ENCODE measurements around the gene IQGAP1.

IQGAP1 gene

DNA sequence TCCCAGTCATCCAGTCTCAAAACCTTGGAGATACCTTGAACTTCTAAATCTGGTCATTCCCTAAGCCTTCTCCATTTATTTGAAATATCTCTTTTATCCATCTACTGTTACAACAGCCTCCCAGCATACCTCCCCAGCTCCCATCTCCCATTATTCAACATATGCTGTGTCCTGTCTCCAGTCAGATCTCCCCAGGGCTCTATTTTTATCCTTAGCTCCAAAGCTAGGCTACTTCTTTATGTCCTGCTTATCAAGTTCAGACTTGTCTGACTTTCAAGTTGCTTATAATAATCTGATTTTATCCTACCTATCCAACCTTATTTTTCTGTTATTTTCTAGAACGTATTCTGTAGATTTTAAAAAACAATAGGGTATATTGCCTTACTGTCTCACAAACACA is 44.2 kb downstream of the IQGAP1 start:
- H3K36me3 ChIP-seq (ENCODE audit: control insufficient read depth, insufficient read depth, low read length) = no peaks in the 10 kb centered on the region
- H3K27ac ChIP-seq (ENCODE audit: insufficient read depth, low read depth, low read length, poor library complexity, severe bottlenecking) = no peak overlapping the region
- 100% methylated on average over 1 of the region's 1 CpG; no CpG with 5 or more reads in 1 of the 2 experiments for WGBS, 2 experiments
- no peaks in the 10 kb centered on the region for H3K27me3 ChIP-seq (ENCODE audit: control insufficient read depth, insufficient read depth, low read length, poor library complexity, severe bottlenecking)
- no peaks in the 10 kb centered on the region for H3K9me3 ChIP-seq (ENCODE audit: control insufficient read depth, low read length)
- H3K4me1 ChIP-seq (ENCODE audit: control insufficient read depth, insufficient read depth, low read length) = no peaks in the 10 kb centered on the region
- H3K4me3 ChIP-seq (ENCODE audit: insufficient read depth, low read depth, low read length) = no peak overlapping the region

DNA sequence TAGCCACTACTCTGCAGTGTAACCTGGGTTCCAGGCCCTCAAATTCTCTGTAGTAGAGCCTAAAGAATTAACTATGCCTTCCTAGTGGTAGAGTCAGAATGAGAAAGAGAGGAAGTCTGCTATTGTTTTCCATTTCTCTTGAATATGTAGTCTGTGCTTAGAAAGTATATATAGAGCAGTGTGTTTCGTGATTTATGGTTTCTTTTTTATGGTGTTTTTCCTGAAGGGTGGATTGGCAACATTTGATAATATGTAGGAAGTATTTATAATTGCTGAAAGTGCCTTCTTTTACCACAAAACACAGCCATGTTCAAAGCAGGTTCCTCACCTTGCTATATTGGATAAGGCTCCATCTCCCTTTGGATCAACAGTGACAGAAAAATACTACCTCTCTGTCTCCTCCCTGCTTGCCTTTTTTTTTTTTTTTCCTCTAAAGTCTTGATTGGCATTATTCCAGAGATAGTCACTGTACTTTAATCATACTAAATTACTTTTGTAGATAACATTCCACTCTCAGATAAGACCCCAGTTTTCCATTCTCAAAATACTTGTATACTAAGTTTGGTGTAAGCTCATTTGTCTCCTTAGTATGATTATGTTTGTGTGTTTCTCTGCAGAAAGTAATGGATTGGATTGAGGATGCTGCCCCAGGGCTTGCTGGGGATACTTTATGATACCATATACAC is 47.8 kb downstream of the IQGAP1 start:
- H3K27ac ChIP-seq (ENCODE audit: insufficient read depth, low read depth, low read length, poor library complexity, severe bottlenecking) = no peak overlapping the region
- H3K4me3 ChIP-seq (ENCODE audit: insufficient read depth, low read depth, low read length) = no peak overlapping the region
- WGBS, 2 experiments = 94 to 100% methylated on average over 1 of the region's 1 CpG
- H3K4me1 ChIP-seq (ENCODE audit: control insufficient read depth, insufficient read depth, low read length) = no peaks in the 10 kb centered on the region
- no peaks in the 10 kb centered on the region for H3K9me3 ChIP-seq (ENCODE audit: control insufficient read depth, low read length)
- H3K36me3 ChIP-seq (ENCODE audit: control insufficient read depth, insufficient read depth, low read length) = no peaks in the 10 kb centered on the region
- no peaks in the 10 kb centered on the region for H3K27me3 ChIP-seq (ENCODE audit: control insufficient read depth, insufficient read depth, low read length, poor library complexity, severe bottlenecking)

DNA sequence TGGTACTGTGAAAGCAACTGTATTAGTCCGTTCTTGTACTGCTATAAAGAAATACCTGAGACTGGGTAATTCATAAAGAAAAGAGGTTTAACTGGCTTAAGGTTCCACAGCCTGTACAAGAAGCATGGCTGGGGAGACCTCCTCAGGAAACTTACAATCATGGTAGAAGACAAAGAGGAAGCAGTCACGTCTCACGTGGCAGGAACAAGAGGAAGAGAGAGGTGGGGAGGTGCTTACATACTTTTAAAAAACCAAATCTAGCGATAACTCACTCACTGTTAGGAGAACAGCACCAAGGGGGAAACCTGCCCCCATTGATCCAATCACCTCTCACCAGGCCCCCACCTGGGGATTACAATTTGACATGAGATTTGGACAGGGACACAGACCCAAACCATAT is 48.9 kb downstream of the IQGAP1 start:
- H3K27me3 ChIP-seq (ENCODE audit: control insufficient read depth, insufficient read depth, low read length, poor library complexity, severe bottlenecking) = no peaks in the 10 kb centered on the region
- WGBS, 2 experiments = 83 to 91% methylated on average over 4 of the region's 4 CpGs
- H3K4me1 ChIP-seq (ENCODE audit: control insufficient read depth, insufficient read depth, low read length) = no peaks in the 10 kb centered on the region
- H3K4me3 ChIP-seq (ENCODE audit: insufficient read depth, low read depth, low read length) = no peak overlapping the region
- H3K36me3 ChIP-seq (ENCODE audit: control insufficient read depth, insufficient read depth, low read length) = no peaks in the 10 kb centered on the region
- no peak overlapping the region for H3K27ac ChIP-seq (ENCODE audit: insufficient read depth, low read depth, low read length, poor library complexity, severe bottlenecking)
- H3K9me3 ChIP-seq (ENCODE audit: control insufficient read depth, low read length) = no peaks in the 10 kb centered on the region

DNA sequence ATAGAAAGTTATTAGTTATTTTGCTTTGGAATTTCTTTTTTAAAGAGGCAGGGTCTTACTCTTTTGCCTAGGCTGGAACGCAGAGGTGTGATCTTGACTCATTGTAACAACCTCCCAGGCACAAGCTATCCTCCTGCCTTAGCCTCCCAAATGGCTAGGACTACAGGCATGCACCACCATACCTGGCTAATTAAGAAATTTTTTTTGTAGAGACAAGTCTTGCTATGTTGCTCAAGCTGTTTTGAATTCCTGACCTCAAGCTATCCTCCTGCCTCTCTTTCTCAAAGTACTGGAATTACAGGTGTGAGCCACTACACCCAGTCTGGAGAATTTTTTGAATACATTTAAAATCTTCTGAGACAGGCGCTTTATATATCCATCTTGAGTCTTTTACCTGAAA is 49.5 kb downstream of the IQGAP1 start:
- Histone ChIP-seq H3K27ac (ENCODE audit: insufficient read depth, low read depth, low read length, poor library complexity, severe bottlenecking) (no peak overlapping the region), H3K36me3 (ENCODE audit: control insufficient read depth, insufficient read depth, low read length) (no peaks in the 10 kb centered on the region), H3K9me3 (ENCODE audit: control insufficient read depth, low read length) (no peaks in the 10 kb centered on the region), H3K4me3 (ENCODE audit: insufficient read depth, low read depth, low read length) (no peak overlapping the region), H3K4me1 (ENCODE audit: control insufficient read depth, insufficient read depth, low read length) (no peaks in the 10 kb centered on the region), H3K27me3 (ENCODE audit: control insufficient read depth, insufficient read depth, low read length, poor library complexity, severe bottlenecking) (no peaks in the 10 kb centered on the region)
- WGBS, 2 experiments = 100% methylated on average over 2 of the region's 2 CpGs

DNA sequence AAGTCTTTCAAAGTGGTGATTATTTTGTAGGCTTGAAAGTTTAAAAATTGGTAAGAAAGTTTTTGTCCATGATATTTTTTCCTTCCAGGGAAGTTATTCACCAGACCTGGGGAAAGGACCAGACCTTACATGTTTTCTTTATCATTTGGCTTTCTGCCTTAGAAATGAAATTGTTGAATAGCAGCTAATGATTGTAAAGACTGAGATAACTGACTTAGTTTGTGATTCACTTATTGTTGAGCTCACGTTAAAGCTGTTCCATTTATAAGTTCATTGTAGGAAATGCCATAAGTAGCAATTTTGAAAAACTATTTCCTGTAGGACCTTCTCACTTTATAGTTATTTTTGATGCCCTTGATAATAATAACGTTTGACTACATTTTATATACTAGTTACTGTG is 51.9 kb downstream of the IQGAP1 start:
- 93 to 100% methylated on average over 1 of the region's 2 CpGs for WGBS, 2 experiments
- Histone ChIP-seq H3K4me1 (ENCODE audit: control insufficient read depth, insufficient read depth, low read length) (no peaks in the 10 kb centered on the region), H3K27ac (ENCODE audit: insufficient read depth, low read depth, low read length, poor library complexity, severe bottlenecking) (no peak overlapping the region), H3K27me3 (ENCODE audit: control insufficient read depth, insufficient read depth, low read length, poor library complexity, severe bottlenecking) (no peaks in the 10 kb centered on the region), H3K4me3 (ENCODE audit: insufficient read depth, low read depth, low read length) (no peak overlapping the region), H3K9me3 (ENCODE audit: control insufficient read depth, low read length) (no peaks in the 10 kb centered on the region), H3K36me3 (ENCODE audit: control insufficient read depth, insufficient read depth, low read length) (no peaks in the 10 kb centered on the region)

DNA sequence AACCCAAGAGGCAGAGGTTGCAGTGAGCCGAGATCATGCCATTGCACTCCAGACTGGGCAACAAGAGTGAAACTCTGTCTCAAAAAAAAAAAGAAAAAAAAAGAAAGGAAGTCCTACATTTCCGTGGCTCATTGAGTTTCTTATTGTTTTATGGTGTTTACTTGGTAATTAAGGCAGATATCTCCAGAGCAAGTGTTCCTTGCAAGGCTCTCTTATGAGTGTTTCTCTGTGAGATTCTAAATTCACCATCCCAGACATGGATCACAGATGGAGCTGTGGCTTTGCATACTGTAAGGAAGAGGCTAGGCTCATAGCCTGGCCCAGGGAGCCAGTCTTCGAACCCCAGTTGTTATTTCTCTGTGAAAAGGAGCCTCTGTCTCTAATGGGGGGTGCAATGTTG is 53.0 kb downstream of the IQGAP1 start:
- H3K9me3 ChIP-seq (ENCODE audit: control insufficient read depth, low read length) = no peaks in the 10 kb centered on the region
- H3K27ac ChIP-seq (ENCODE audit: insufficient read depth, low read depth, low read length, poor library complexity, severe bottlenecking) = no peak overlapping the region
- no peak overlapping the region for H3K4me3 ChIP-seq (ENCODE audit: insufficient read depth, low read depth, low read length)
- no peaks in the 10 kb centered on the region for H3K4me1 ChIP-seq (ENCODE audit: control insufficient read depth, insufficient read depth, low read length)
- WGBS, 2 experiments = 93 to 94% methylated on average over 3 of the region's 3 CpGs
- no peaks in the 10 kb centered on the region for H3K36me3 ChIP-seq (ENCODE audit: control insufficient read depth, insufficient read depth, low read length)
- no peaks in the 10 kb centered on the region for H3K27me3 ChIP-seq (ENCODE audit: control insufficient read depth, insufficient read depth, low read length, poor library complexity, severe bottlenecking)

DNA sequence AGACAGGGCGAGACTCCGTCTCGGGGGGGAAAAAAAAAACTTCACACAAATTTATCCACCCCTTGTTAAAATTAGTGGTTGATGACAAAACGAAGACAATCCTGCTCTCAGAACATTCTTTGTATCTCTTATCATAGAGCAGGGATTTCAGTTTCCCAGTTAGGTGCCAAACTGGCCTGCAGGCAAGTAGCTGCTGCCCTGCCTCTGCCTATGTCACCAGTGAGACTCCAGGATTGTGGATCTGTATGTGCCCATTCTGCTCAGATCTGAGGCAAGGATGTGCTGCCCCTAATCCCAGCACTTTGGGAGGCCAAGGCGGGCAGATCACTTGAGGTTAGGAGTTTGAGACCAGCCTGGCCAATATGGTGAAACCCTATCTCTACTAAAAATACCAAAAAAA is 54.4 kb downstream of the IQGAP1 start:
- Histone ChIP-seq H3K4me1 (ENCODE audit: control insufficient read depth, insufficient read depth, low read length) (no peaks in the 10 kb centered on the region), H3K9me3 (ENCODE audit: control insufficient read depth, low read length) (no peaks in the 10 kb centered on the region), H3K4me3 (ENCODE audit: insufficient read depth, low read depth, low read length) (no peak overlapping the region), H3K36me3 (ENCODE audit: control insufficient read depth, insufficient read depth, low read length) (no peaks in the 10 kb centered on the region), H3K27ac (ENCODE audit: insufficient read depth, low read depth, low read length, poor library complexity, severe bottlenecking) (no peak overlapping the region), H3K27me3 (ENCODE audit: control insufficient read depth, insufficient read depth, low read length, poor library complexity, severe bottlenecking) (no peaks in the 10 kb centered on the region)
- 91 to 93% methylated on average over 4 to 5 of the region's 5 CpGs for WGBS, 2 experiments

DNA sequence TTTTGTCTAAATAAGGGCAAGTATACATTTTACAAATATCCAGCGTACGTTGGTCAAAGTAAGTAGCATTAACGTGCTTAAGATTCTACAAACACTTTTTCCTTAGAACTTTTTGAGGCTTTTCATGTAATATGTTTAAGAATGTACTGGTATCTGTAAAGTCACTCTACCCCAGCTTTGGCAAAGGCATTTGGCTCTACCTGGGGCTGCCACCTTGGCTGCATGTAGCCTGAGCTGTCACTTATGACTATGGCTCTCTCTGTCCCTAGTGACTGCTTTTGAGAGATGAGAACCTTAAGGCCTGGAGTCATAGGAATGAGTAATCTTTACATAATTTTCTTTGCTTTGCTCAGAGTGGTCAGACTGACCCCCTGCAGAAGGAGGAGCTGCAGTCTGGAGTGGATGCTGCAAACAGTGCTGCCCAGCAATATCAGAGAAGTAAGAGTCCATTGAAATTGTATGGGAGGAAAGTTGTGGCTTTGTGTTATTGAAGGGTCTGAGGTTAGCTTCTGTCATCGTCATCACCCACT is 61.2 kb downstream of the IQGAP1 start:
- no peaks in the 10 kb centered on the region for H3K27me3 ChIP-seq (ENCODE audit: control insufficient read depth, insufficient read depth, low read length, poor library complexity, severe bottlenecking)
- peaks cover 8% of the 10 kb centered on the region for H3K4me1 ChIP-seq (ENCODE audit: control insufficient read depth, insufficient read depth, low read length)
- no peaks in the 10 kb centered on the region for H3K36me3 ChIP-seq (ENCODE audit: control insufficient read depth, insufficient read depth, low read length)
- no peak overlapping the region for H3K4me3 ChIP-seq (ENCODE audit: insufficient read depth, low read depth, low read length)
- 93 to 100% methylated on average over 1 to 4 of the region's 4 CpGs for WGBS, 2 experiments
- H3K9me3 ChIP-seq (ENCODE audit: control insufficient read depth, low read length) = no peaks in the 10 kb centered on the region
- H3K27ac ChIP-seq (ENCODE audit: insufficient read depth, low read depth, low read length, poor library complexity, severe bottlenecking) = no peak overlapping the region

DNA sequence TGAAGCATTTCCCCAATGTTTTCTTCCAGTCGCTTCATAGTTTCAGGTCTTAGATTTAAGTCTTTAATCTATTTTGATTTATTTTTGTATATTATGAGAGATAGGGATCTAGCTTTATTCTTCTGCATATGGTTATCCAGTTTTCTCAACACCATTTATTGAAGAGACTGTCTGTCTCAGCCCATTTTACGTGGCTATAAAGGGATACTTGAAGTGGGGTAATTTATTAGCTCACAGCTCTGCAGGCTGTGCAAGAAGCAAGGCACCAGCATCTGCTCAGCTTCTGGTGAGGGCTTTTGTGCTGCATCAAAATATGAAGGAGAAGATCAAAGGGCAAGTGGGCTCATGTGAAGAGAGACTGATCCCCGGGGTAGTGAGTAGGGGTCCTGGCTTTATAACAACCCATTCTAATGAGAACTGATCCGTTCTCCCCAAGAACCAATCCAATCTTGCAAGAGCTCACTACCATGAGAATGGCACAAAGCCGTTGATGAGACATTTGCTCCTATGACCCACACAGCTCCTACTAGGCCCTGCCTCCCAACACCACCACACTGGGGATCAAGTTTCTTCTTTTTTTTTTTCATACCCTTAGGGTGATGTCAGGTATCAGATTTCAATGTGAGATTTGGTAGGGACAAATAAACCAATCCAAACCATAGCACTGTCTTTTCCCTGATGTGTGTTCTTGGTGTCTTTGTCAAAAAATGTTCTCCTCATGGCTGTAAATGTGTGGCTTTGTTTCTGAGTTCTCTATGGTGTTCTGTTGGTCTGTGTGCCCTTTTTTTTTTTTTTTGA is 63.2 kb downstream of the IQGAP1 start:
- Histone ChIP-seq H3K4me1 (ENCODE audit: control insufficient read depth, insufficient read depth, low read length) (peaks cover 8% of the 10 kb centered on the region), H3K36me3 (ENCODE audit: control insufficient read depth, insufficient read depth, low read length) (no peaks in the 10 kb centered on the region), H3K27ac (ENCODE audit: insufficient read depth, low read depth, low read length, poor library complexity, severe bottlenecking) (no peak overlapping the region), H3K4me3 (ENCODE audit: insufficient read depth, low read depth, low read length) (no peak overlapping the region), H3K27me3 (ENCODE audit: control insufficient read depth, insufficient read depth, low read length, poor library complexity, severe bottlenecking) (no peaks in the 10 kb centered on the region), H3K9me3 (ENCODE audit: control insufficient read depth, low read length) (no peaks in the 10 kb centered on the region)
- 73 to 75% methylated on average over 5 of the region's 5 CpGs for WGBS, 2 experiments

DNA sequence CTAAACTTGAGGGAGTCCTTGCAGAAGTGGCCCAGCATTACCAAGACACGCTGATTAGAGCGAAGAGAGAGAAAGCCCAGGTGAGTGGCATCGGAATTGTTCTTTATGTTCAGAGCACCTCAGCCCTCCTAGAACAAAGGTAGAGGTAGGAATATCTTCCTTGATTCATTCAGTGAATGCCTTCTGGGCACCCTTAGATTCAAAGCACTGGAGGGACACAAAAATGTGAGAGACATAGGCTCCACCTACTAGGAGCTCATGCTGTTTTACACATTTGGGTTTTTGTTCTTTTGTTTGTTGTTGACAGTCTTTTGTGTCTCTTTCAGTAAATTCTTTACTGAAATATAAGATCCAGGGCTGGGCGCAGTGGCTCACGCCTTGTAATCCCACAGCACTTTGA is 68.2 kb downstream of the IQGAP1 start:
- Histone ChIP-seq H3K27me3 (ENCODE audit: control insufficient read depth, insufficient read depth, low read length, poor library complexity, severe bottlenecking) (no peaks in the 10 kb centered on the region), H3K36me3 (ENCODE audit: control insufficient read depth, insufficient read depth, low read length) (no peaks in the 10 kb centered on the region), H3K9me3 (ENCODE audit: control insufficient read depth, low read length) (no peaks in the 10 kb centered on the region), H3K4me1 (ENCODE audit: control insufficient read depth, insufficient read depth, low read length) (peaks cover 6% of the 10 kb centered on the region), H3K27ac (ENCODE audit: insufficient read depth, low read depth, low read length, poor library complexity, severe bottlenecking) (no peak overlapping the region), H3K4me3 (ENCODE audit: insufficient read depth, low read depth, low read length) (no peak overlapping the region)
- WGBS, 2 experiments = 79 to 86% methylated on average over 5 of the region's 5 CpGs

All from ectodermal cell (in vitro differentiated cells).